Subcutaneous preadipocyte (primary cell): ENCODE measurements around the gene LYRM9. TPM values are rescaled to one million over a fixed set of nuclear protein-coding genes. Genes with fewer than 3 reads are reported as not detected.

Experiments
- total RNA-seq: library from RNA; depleted of rRNA; stranded (reverse); fragments of >200 nt; gene quantifications from 2 replicates; pipeline ENCODE4 v1.2.3, GENCODE V29; 2012

Gene LYRM9
- total RNA-seq: 2.3 and 5.9 TPM in 2 replicates

GRCh38 chr17:27892866-27893769, at the start of gene LYRM9:
Gene LYRM9 (minus strand): TSS chr17:27893365. CDS start chr17:27882694, 10,671 bp downstream.

Other genes with a start within 250 kb of the LYRM9 start
- gene NOS2, start 92.8 kb downstream of the LYRM9 start, total RNA-seq: not detected in 2 replicates
- gene NLK, start 149.3 kb upstream of the LYRM9 start, total RNA-seq: 9.6 and 13.9 TPM in 2 replicates